HEK293 (cell line): ENCODE measurements around the gene CHRM5.

Experiments used
- CTCF ChIA-PET: fragments of 350-600 bp; formaldehyde crosslinking; extraction: SDS; loops from one replicate; lab custom pipeline; 2021; ENCODE audit warnings: antibody characterized with exemption; lab: Yijun Ruan, JAX
- POLR2A ChIA-PET: fragments of 300-600 bp; formaldehyde crosslinking; extraction: SDS; loops from one replicate; lab custom pipeline; 2020; ENCODE audit warnings: antibody characterized with exemption, inconsistent platforms; lab: Yijun Ruan, JAX
- H3K27ac ChIP-seq: fragments of 200-500 bp; sonication (Bioruptor generic); 2 replicates; pipeline ENCODE4 v1.5.1; 2014; ENCODE audit warnings: low read depth, low read length, control low read depth, inconsistent platforms; ENCODE audit errors: extremely low read depth
- H3K36me3 ChIP-seq, 2 experiments: fragments of 200-500 bp in 1 of 2; sonication (Bioruptor generic) in 1 of 2; 1 replicate in 1 of 2; 2 replicates in 1 of 2; pipeline ENCODE4 v1.5.1; 2014 to 2017; ENCODE audit warnings: inconsistent platforms in 2 of 2, low read length in 2 of 2; ENCODE audit not compliant: control insufficient read depth in 2 of 2, insufficient read depth in 1 of 2
- H3K4me1 ChIP-seq: fragments of 200-500 bp; sonication (Bioruptor generic); 2 replicates; pipeline ENCODE4 v1.5.1; 2014; ENCODE audit warnings: mild to moderate bottlenecking, low read length, inconsistent platforms; ENCODE audit not compliant: control insufficient read depth, insufficient read depth
- H3K4me3 ChIP-seq: 2 replicates; pipeline ENCODE4 v1.5.1; 2011; ENCODE audit warnings: low read depth, mild to moderate bottlenecking, control low read depth, low read length, moderate library complexity
- H3K9me3 ChIP-seq: fragments of 200-500 bp; sonication (Bioruptor generic); 2 replicates; pipeline ENCODE4 v1.5.1; 2014; ENCODE audit warnings: low read depth, low read length, inconsistent platforms; ENCODE audit not compliant: control insufficient read depth, insufficient read depth
- HIC1 ChIP-seq: fragments of 450-650 bp; formaldehyde crosslinking; IDR thresholded peaks from 2 replicates; pipeline ENCODE4 v1.5.1; 2016; ENCODE audit warnings: missing biosample characterization, missing genetic modification characterization
- HOXC10 ChIP-seq: sonication (generic); formaldehyde crosslinking; IDR thresholded peaks from 2 replicates; pipeline ENCODE4 v1.8.1; 2023; ENCODE audit warnings: mild to moderate bottlenecking, missing genetic modification reagents
- KLF17 ChIP-seq: fragments of 450-650 bp; formaldehyde crosslinking; IDR thresholded peaks from 2 replicates; pipeline ENCODE4 v1.5.1; 2016; ENCODE audit warnings: missing biosample characterization, missing genetic modification characterization
- MZF1 ChIP-seq: fragments of 450-650 bp; formaldehyde crosslinking; IDR thresholded peaks from 2 replicates; pipeline ENCODE4 v1.5.1; 2017; ENCODE audit warnings: missing biosample characterization, missing genetic modification characterization, borderline replicate concordance
- ZNF133 ChIP-seq: fragments of 450-650 bp; formaldehyde crosslinking; IDR thresholded peaks from 2 replicates; pipeline ENCODE4 v1.5.1; 2016; ENCODE audit warnings: missing biosample characterization, missing genetic modification characterization
- ZNF239 ChIP-seq: fragments of 450-650 bp; formaldehyde crosslinking; IDR thresholded peaks from 2 replicates; pipeline ENCODE4 v1.5.1; 2016; ENCODE audit warnings: missing biosample characterization, missing genetic modification characterization
- ZNF335 ChIP-seq: fragments of 450-650 bp; formaldehyde crosslinking; conservative IDR thresholded peaks from 2 replicates; pipeline ENCODE4 v1.5.1; 2016; ENCODE audit warnings: missing biosample characterization, missing genetic modification characterization
- ZNF518A ChIP-seq: fragments of 450-650 bp; formaldehyde crosslinking; conservative IDR thresholded peaks from 2 replicates; pipeline ENCODE4 v1.5.1; 2016; ENCODE audit warnings: low read depth, missing biosample characterization, missing genetic modification characterization
- ZNF521 ChIP-seq: fragments of 450-650 bp; formaldehyde crosslinking; IDR thresholded peaks from 2 replicates; pipeline ENCODE4 v1.5.1; 2017; ENCODE audit warnings: missing biosample characterization, mild to moderate bottlenecking, missing genetic modification characterization
- ZNF626 ChIP-seq: fragments of 450-650 bp; sonication (Bioruptor Pico); formaldehyde crosslinking; IDR thresholded peaks from 2 replicates; pipeline ENCODE4 v1.5.1; 2018; ENCODE audit warnings: missing biosample characterization, missing genetic modification characterization, inconsistent platforms
- ZNF654 ChIP-seq: fragments of 450-650 bp; formaldehyde crosslinking; IDR thresholded peaks from 2 replicates; pipeline ENCODE4 v1.5.1; 2016; ENCODE audit warnings: low read depth, missing biosample characterization, missing genetic modification characterization
- ZNF658 ChIP-seq: fragments of 450-650 bp; formaldehyde crosslinking; IDR thresholded peaks from 2 replicates; pipeline ENCODE4; 2016; ENCODE audit warnings: missing biosample characterization, missing genetic modification characterization
- ZNF704 ChIP-seq: fragments of 450-650 bp; formaldehyde crosslinking; IDR thresholded peaks from 2 replicates; pipeline ENCODE4 v1.5.1; 2016; ENCODE audit warnings: missing biosample characterization, missing genetic modification characterization
- ZSCAN5A ChIP-seq: fragments of 450-650 bp; formaldehyde crosslinking; IDR thresholded peaks from 2 replicates; pipeline ENCODE4 v1.5.1; 2016; ENCODE audit warnings: missing biosample characterization, missing genetic modification characterization

The CHRM5 gene

GRCh38 chr15:34109797-34110663 is 141.7 kb downstream of the CHRM5 start:
- CTCF ChIA-PET: interaction anchor here (0.8 to 2.5 kb wide), 14 partner anchors 10 to 478 kb away, joined by 3 to 29 read pairs (median 4); partner anchors contain the start of gene KATNBL1

More at GRCh38 chr15:34109797-34110663, 141.7 kb downstream of the CHRM5 start:
- Histone ChIP-seq H3K4me1 (no peaks in the 10 kb centered on the region), H3K9me3 (no peaks in the 10 kb centered on the region), H3K4me3 (no peak overlapping the region), H3K27ac (no peak overlapping the region), H3K36me3 (no peaks in the 10 kb centered on the region)
- POLR2A ChIA-PET: interaction anchor here (0.5 to 1.4 kb wide), 4 partner anchors 8 to 99 kb away, joined by 3 to 9 read pairs (median 4); partner anchors contain the start of genes EMC7, KATNBL1 and PGBD4
- TF ChIP-seq KLF17 (tag by site-specific recombination): no peak
- no peak for TF ChIP-seq ZNF626 (tag by site-specific recombination)
- TF ChIP-seq HIC1 (tag by site-specific recombination): no peak
- peak; percentile 25; the same call in 1 of the 2 replicates for TF ChIP-seq MZF1
- no peak for TF ChIP-seq ZSCAN5A
- TF ChIP-seq ZNF335 (tag by site-specific recombination): no peak
- TF ChIP-seq ZNF239 (tag by site-specific recombination): no peak
- no peak for TF ChIP-seq ZNF133 (tag by site-specific recombination)
- TF ChIP-seq ZNF654 (tag by site-specific recombination): peak; percentile 46
- no peak for TF ChIP-seq ZNF521 (tag by site-specific recombination)
- TF ChIP-seq ZNF704: no peak
- TF ChIP-seq ZNF658 (tag by site-specific recombination): no peak
- no peak for TF ChIP-seq ZNF518A
- no peak for TF ChIP-seq HOXC10 (CRISPR knock-in tag)
